RWPE1 (cell line): ENCODE results near the gene DNMT3A.
"Not testable (repeated sequence)": the region's sequence is repeated elsewhere in the genome, so short reads cannot be mapped to it uniquely, and the experiment has no call there.

Experiments used
- CTCF ChIA-PET: fragments of 350-600 bp; sonication (Branson Sonifier 250); formaldehyde crosslinking; extraction: SDS; loops from one replicate; lab custom pipeline; 2021; lab: Yijun Ruan, JAX
- POLR2A ChIA-PET: fragments of 400-600 bp; formaldehyde crosslinking; extraction: SDS; loops from one replicate; lab custom pipeline; 2020; ENCODE audit warnings: antibody characterized with exemption; ENCODE audit not compliant: low non-redundant PET; lab: Yijun Ruan, JAX
- DNase-seq: peaks from one replicate; pipeline ENCODE4 v3.0.0; 2012; ENCODE audit warnings: low spot score
- H3K27ac ChIP-seq: fragments of 450-650 bp; 2 replicates; pipeline ENCODE4 v1.5.1; 2017
- CTCF ChIP-seq: fragments of 450-650 bp; conservative IDR thresholded peaks from 2 replicates; pipeline ENCODE4 v1.5.1; 2017; ENCODE audit warnings: low read depth, mild to moderate bottlenecking

Gene DNMT3A

GRCh38 chr2:25273985-25274535 lies 67.7 kb downstream of the DNMT3A start:
- CTCF ChIA-PET = interaction anchor here (0.6 kb wide), 1 partner anchor 38 kb away, joined by 3 read pairs; no protein-coding TSS in a partner anchor
- POLR2A ChIA-PET = no interaction called here
- no peak for TF ChIP-seq CTCF
- no peak for DNase-seq
- no peak overlapping the region for H3K27ac ChIP-seq

- POLR2A ChIA-PET, CTCF ChIA-PET, DNase-seq, H3K27ac ChIP-seq: not testable (repeated sequence)
These were observed 69.0 kb downstream of the DNMT3A start for GRCh38 chr2:25272705-25273104.

- DNase-seq = no peak
- ChIA-PET POLR2A (no interaction called here), CTCF (interaction anchor here (0.6 kb wide), 1 partner anchor 495 kb away, joined by 3 read pairs; no protein-coding TSS in a partner anchor)
- H3K27ac ChIP-seq = no peak overlapping the region
- no peak for TF ChIP-seq CTCF
These were observed 71.7 kb downstream of the DNMT3A start for GRCh38 chr2:25270061-25270460.

GRCh38 chr2:25269233-25269632 lies 72.5 kb downstream of the DNMT3A start:
- TF ChIP-seq CTCF = no peak
- DNase-seq = no peak
- H3K27ac ChIP-seq = no peak overlapping the region
- ChIA-PET POLR2A (no interaction called here), CTCF (interaction anchor here (0.6 kb wide), 2 partner anchors 327 to 495 kb away, joined by 3 read pairs; no protein-coding TSS in a partner anchor)

- CTCF ChIA-PET = no interaction called here
- TF ChIP-seq CTCF = no peak
- no peak overlapping the region for H3K27ac ChIP-seq
- POLR2A ChIA-PET = no interaction called here
- DNase-seq = no peak
These were observed 73.6 kb downstream of the DNMT3A start for GRCh38 chr2:25268139-25268538.

GRCh38 chr2:25266399-25266798 lies 75.3 kb downstream of the DNMT3A start:
- no peak overlapping the region for H3K27ac ChIP-seq
- TF ChIP-seq CTCF = no peak
- no peak for DNase-seq
- CTCF ChIA-PET = interaction anchor here (0.7 kb wide), 1 partner anchor 96 kb away, joined by 3 read pairs; no protein-coding TSS in a partner anchor
- POLR2A ChIA-PET = interaction anchor here (0.5 kb wide), 1 partner anchor 70 kb away, joined by 3 read pairs; no protein-coding TSS in a partner anchor

GRCh38 chr2:25265802-25266201 lies 75.9 kb downstream of the DNMT3A start:
- H3K27ac ChIP-seq = no peak overlapping the region
- CTCF ChIA-PET = interaction anchor here (0.6 to 0.7 kb wide), 2 partner anchors 96 to 182 kb away, joined by 3 read pairs; no protein-coding TSS in a partner anchor
- TF ChIP-seq CTCF = no peak
- DNase-seq = no peak
- POLR2A ChIA-PET = no interaction called here
